ENCODE data around the gene DEPDC5.

DNA sequence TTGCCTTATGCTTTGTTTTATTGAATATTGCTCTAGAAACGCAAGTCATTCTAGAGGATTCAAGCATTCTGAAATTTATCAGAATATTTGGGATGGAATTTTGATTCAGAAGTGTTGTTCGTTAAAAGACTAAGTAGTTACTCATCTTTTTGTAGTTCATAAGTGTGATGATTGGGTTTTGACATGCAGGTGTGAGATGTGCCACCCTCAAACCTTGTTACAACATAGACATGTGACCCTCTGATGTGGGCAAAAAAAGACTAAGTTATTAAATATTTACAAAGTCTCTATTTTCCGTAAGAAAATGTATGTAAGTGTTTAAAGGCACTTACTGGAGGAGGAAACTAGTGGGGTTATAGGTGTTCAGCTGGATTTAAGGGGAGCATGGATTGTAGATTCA lies 199.4 kb downstream of the DEPDC5 start:
- TF ChIP-seq, protein P1, sequence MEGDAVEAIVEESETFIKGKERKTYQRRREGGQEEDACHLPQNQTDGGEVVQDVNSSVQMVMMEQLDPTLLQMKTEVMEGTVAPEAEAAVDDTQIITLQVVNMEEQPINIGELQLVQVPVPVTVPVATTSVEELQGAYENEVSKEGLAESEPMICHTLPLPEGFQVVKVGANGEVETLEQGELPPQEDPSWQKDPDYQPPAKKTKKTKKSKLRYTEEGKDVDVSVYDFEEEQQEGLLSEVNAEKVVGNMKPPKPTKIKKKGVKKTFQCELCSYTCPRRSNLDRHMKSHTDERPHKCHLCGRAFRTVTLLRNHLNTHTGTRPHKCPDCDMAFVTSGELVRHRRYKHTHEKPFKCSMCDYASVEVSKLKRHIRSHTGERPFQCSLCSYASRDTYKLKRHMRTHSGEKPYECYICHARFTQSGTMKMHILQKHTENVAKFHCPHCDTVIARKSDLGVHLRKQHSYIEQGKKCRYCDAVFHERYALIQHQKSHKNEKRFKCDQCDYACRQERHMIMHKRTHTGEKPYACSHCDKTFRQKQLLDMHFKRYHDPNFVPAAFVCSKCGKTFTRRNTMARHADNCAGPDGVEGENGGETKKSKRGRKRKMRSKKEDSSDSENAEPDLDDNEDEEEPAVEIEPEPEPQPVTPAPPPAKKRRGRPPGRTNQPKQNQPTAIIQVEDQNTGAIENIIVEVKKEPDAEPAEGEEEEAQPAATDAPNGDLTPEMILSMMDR (conservative IDR thresholded peaks at IDR 0.05; ENCODE audit: low read depth, low read length) = no peak
- TF ChIP-seq EZH2 (IDR thresholded peaks at IDR 0.05; ENCODE audit: borderline replicate concordance, low read depth, low read length, poor library complexity, severe bottlenecking) = no peak

Data from A673 (cell line).